ENCODE data around the gene USP12. TPM values are rescaled to one million over a fixed set of nuclear protein-coding genes. Genes with fewer than 3 reads are reported as not detected.

Gene USP12
- total RNA-seq, 2 donors from 2014 or later: 11.3 to 21.5 TPM

- intact Hi-C loops (cut with DNase I): loop anchor here (2.0 kb wide), 1 partner anchor 55 kb away; no protein-coding TSS in a partner anchor
- no peaks in the 10 kb centered on the region for H3K36me3 ChIP-seq
- H3K9me3 ChIP-seq: no peaks in the 10 kb centered on the region
- peaks cover 3% of the 10 kb centered on the region for H3K4me1 ChIP-seq (replicated peaks)
- TF ChIP-seq CTCF (IDR thresholded peaks at IDR 0.05) (no peak), POLR2AphosphoS5 (IDR thresholded peaks at IDR 0.05) (no peak), POLR2A (IDR thresholded peaks at IDR 0.05) (no peak)
- WGBS: 32% methylated on average over 2 of the region's 2 CpGs
- DNase-seq (ENCODE audit: low spot score): no peak
- H3K27ac ChIP-seq: no peak overlapping the region
- no peak overlapping the region for H3K4me3 ChIP-seq
- no peaks in the 10 kb centered on the region for H3K27me3 ChIP-seq (replicated peaks; ENCODE audit: insufficient read depth)
Observed at GRCh38 chr13:27024074-27024461, 147.5 kb downstream of the USP12 start.

GRCh38 chr13:27023385-27024073 is 148.1 kb downstream of the USP12 start:
- no peak overlapping the region for H3K27ac ChIP-seq
- H3K9me3 ChIP-seq: no peaks in the 10 kb centered on the region
- no peaks in the 10 kb centered on the region for H3K27me3 ChIP-seq (replicated peaks; ENCODE audit: insufficient read depth)
- no peak for DNase-seq (ENCODE audit: low spot score)
- intact Hi-C loops (cut with DNase I): loop anchor here (2.0 kb wide), 1 partner anchor 55 kb away; no protein-coding TSS in a partner anchor
- H3K4me3 ChIP-seq: no peak overlapping the region
- peaks cover 3% of the 10 kb centered on the region for H3K4me1 ChIP-seq (replicated peaks)
- 60% methylated on average over 8 of the region's 8 CpGs for WGBS
- TF ChIP-seq POLR2A (IDR thresholded peaks at IDR 0.05) (no peak), CTCF (IDR thresholded peaks at IDR 0.05) (no peak), POLR2AphosphoS5 (IDR thresholded peaks at IDR 0.05) (no peak)
- H3K36me3 ChIP-seq: no peaks in the 10 kb centered on the region

DNA sequence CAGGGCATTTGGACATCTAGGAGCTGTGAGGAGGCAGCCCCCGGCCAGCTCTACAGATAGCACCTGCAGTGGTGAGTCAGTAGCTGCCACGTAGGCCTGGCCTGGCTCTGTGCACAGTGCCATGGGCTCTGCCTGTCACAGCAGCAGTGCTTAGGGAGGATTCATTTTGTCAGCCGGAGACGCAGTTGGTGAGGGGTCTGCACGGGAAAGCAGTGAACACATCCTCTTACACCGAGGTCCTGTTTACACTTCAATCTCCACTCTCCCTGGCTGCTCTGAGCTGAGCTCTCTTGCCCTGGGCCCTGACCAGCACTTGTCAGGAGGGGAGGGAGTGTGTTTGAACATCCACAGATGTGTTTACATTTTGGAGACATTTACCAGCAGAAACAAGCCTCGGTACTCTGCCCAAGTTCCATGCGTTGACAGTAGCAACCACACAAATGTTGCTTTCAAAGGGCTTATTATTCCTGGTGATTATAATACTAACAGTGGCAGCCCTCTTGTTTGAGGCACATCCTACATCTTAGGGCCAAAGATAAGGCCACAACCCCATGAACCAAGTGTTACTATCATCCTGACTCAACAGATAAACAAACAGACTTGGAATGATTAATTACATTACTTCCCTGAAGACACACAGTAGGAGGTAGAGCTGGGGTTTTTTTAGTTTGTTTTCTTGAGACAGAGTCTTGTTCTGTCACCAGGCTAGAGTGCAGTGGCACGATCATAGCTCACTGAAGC is 148.9 kb downstream of the USP12 start:
- peak; percentile 43 for DNase-seq (ENCODE audit: low spot score)
- TF ChIP-seq POLR2AphosphoS5 (IDR thresholded peaks at IDR 0.05) (peak; percentile 34), POLR2A (IDR thresholded peaks at IDR 0.05) (no peak)
- Histone ChIP-seq H3K4me1 (replicated peaks) (peaks cover 3% of the 10 kb centered on the region), H3K27ac (peak overlapping the region; percentile 41 to 56), H3K9me3 (no peaks in the 10 kb centered on the region), H3K4me3 (no peak overlapping the region), H3K27me3 (replicated peaks; ENCODE audit: insufficient read depth) (no peaks in the 10 kb centered on the region), H3K36me3 (no peaks in the 10 kb centered on the region)
- WGBS: 16% methylated on average over 9 of the region's 9 CpGs
- intact Hi-C loops (cut with DNase I): no loop called here

DNA sequence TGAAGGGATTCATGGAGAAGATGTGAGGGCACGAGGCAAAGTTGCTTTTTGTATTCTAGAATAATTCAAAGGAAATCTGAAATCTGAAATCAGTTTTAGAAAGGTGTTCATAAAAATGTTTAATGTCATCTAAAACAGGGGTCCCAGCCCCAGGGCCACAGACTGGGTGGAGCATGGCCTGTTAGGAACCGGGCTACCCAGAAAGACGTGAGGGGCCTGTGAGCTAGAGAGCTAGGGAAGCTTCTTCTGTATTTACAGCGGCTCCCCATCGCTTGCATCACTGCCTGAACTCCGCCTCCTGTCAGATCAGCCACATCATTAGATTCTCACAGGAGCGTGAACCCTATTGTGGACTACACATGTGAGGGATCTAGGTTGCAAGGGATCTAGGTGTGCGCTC is 151.2 kb downstream of the USP12 start:
- no peak overlapping the region for H3K4me3 ChIP-seq
- no peak overlapping the region for H3K27ac ChIP-seq
- TF ChIP-seq CTCF (IDR thresholded peaks at IDR 0.05) (no peak), POLR2A (IDR thresholded peaks at IDR 0.05) (no peak), POLR2AphosphoS5 (IDR thresholded peaks at IDR 0.05) (no peak)
- no peaks in the 10 kb centered on the region for H3K36me3 ChIP-seq
- intact Hi-C loops (cut with DNase I): no loop called here
- no peaks in the 10 kb centered on the region for H3K9me3 ChIP-seq
- H3K27me3 ChIP-seq (replicated peaks; ENCODE audit: insufficient read depth): no peaks in the 10 kb centered on the region
- H3K4me1 ChIP-seq (replicated peaks): peaks cover 3% of the 10 kb centered on the region
- no peak for DNase-seq (ENCODE audit: low spot score)
- 94% methylated on average over 8 of the region's 8 CpGs for WGBS

DNA sequence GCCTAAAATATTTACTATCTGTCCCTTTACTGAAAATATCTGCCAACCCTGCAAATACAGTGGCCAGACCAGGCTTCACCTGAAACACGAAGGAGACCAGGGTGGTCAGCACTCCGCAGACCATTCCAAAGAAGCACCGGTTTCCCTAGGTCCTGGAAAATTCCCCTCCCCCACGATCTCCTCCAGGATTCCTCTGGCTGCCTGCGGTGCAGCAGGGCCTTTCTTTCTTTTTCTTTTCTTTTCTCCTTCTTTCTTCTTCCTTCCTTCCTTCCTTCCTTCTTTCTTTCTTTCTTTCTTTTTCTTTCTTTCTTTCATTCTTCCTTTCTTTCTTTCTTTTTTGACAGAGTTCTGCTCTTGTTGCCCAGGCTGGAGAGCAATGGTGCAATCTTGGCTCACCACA is 152.7 kb downstream of the USP12 start:
- no peaks in the 10 kb centered on the region for H3K9me3 ChIP-seq
- no peak overlapping the region for H3K27ac ChIP-seq
- no peak for DNase-seq (ENCODE audit: low spot score)
- H3K27me3 ChIP-seq (replicated peaks; ENCODE audit: insufficient read depth): no peaks in the 10 kb centered on the region
- WGBS: 74% methylated on average over 5 of the region's 5 CpGs
- intact Hi-C loops (cut with DNase I): no loop called here
- peaks cover 3% of the 10 kb centered on the region for H3K4me1 ChIP-seq (replicated peaks)
- no peak for TF ChIP-seq POLR2AphosphoS5 (IDR thresholded peaks at IDR 0.05)
- TF ChIP-seq CTCF (IDR thresholded peaks at IDR 0.05): no peak
- TF ChIP-seq POLR2A (IDR thresholded peaks at IDR 0.05): no peak
- no peak overlapping the region for H3K4me3 ChIP-seq
- H3K36me3 ChIP-seq: no peaks in the 10 kb centered on the region

Data from prostate gland (tissue), 2 donors.